Subcutaneous abdominal adipose tissue (tissue), 5 donors: ENCODE results near the gene IQCK.

ENCODE experiments used
- H3K27ac ChIP-seq: one replicate; pipeline ENCODE4 v1.7.0; 2013; ENCODE audit warnings: low read depth, mild to moderate bottlenecking, inconsistent platforms, low read length, moderate library complexity
- H3K27me3 ChIP-seq, 5 donors: one replicate each; pipeline ENCODE4 v1.7.0; 2013; ENCODE audit warnings: low read length in 5 of 5, inconsistent platforms in 1 of 5; ENCODE audit not compliant: control insufficient read depth in 5 of 5, insufficient read depth in 4 of 5
- H3K36me3 ChIP-seq, 5 donors: one replicate each; pipeline ENCODE4 v1.7.0; 2013; ENCODE audit warnings: low read length in 5 of 5; ENCODE audit not compliant: control insufficient read depth in 5 of 5, insufficient read depth in 5 of 5
- H3K4me1 ChIP-seq, 5 donors: one replicate each; pipeline ENCODE4 v1.7.0; 2013; ENCODE audit warnings: low read length in 5 of 5, mild to moderate bottlenecking in 3 of 5, moderate library complexity in 1 of 5; ENCODE audit not compliant: control insufficient read depth in 5 of 5, insufficient read depth in 5 of 5
- H3K4me3 ChIP-seq, 5 donors: one replicate each; pipeline ENCODE4 v1.7.0; 2013; ENCODE audit warnings: low read length in 5 of 5, low read depth in 1 of 5
- H3K9ac ChIP-seq, 5 donors: one replicate each; pipeline ENCODE4 v1.7.0; 2013; ENCODE audit warnings: low read length in 5 of 5, mild to moderate bottlenecking in 4 of 5, moderate library complexity in 3 of 5
- H3K9me3 ChIP-seq, 5 donors: one replicate each; pipeline ENCODE4 v1.7.0; 2013; ENCODE audit warnings: low read length in 5 of 5; ENCODE audit not compliant: control insufficient read depth in 5 of 5
- donor health status: healthy.
- donor health status: healthy.
- donor health status: healthy.
- donor health status: healthy.
- donor health status: healthy.

IQCK gene

GRCh38 chr16:19883296-19883965, 165.4 kb downstream of the IQCK start:
- peak overlapping the region; percentile 16 to 70 (median 30) for H3K9ac ChIP-seq

GRCh38 chr16:19883966-19884485, 166.0 kb downstream of the IQCK start:
- peak overlapping the region in 4 of 5 donors; percentile 30 to 71 (median 54) for H3K9ac ChIP-seq
- peak overlapping the region; percentile 57 to 83 (median 81) for H3K4me3 ChIP-seq
- H3K36me3 ChIP-seq, result peaks cover 0 to 6% (median 0%) of the 10 kb centered on the region in 5 donors
- H3K4me1 ChIP-seq, result peaks cover 2 to 55% (median 45%) of the 10 kb centered on the region in 5 donors
- H3K27me3 ChIP-seq, result peaks cover 0 to 17% (median 3%) of the 10 kb centered on the region in 5 donors
- H3K9me3 ChIP-seq, result no peaks in the 10 kb centered on the region
- peak overlapping the region; percentile 75 for H3K27ac ChIP-seq

More at GRCh38 chr16:19883296-19883965, 165.4 kb downstream of the IQCK start:
- Histone ChIP-seq H3K9me3 (no peaks in the 10 kb centered on the region), H3K27me3 (peaks cover 0 to 17% (median 3%) of the 10 kb centered on the region in 5 donors), H3K4me3 (peak overlapping the region; percentile 69 to 83 (median 81)), H3K4me1 (peaks cover 2 to 61% (median 45%) of the 10 kb centered on the region in 5 donors), H3K36me3 (peaks cover 0 to 6% (median 2%) of the 10 kb centered on the region in 5 donors), H3K27ac (peak overlapping the region; percentile 75)

DNA sequence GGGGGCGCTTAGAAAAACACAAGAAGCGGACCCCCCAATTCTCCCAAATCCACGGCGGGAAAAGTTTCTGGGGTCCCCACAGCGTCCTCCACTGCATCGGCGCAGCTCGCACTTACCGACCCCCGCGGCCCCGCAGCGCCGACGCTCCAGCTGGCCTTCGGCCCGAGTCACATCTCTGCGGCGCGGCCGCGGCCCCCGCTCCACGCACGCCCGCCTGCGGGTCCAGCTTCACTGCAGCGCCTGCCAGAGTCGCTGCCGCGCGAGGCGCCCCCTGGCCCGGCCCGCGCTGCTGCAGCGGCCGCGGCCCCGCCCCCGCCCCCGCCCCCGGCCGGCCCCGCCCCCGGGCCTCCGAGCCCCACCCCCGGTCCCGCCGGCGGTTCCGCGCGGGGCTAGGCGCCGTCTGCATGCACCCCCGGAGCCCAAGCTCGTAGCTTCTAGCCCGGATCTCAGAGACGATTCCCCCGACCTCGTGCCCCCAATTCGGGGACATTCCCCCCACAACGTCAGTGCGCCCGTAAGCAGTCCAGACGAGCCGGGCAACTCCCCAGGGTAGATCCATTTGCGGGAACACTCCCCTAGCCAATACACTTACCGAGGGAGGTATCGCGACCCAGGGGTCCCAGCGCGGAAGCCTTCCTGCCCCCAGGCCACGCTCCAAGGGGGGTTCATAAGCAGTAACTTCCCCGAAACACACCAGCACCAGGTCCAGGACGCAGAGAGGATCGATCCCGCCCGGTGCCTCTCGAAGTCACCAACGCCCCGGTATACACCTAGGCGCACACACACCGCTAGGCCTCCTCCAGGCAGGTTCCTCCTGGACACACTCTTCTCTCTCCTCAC, 166.8 kb downstream of the IQCK start, which contains the start of gene GPRC5B:
TSS of gene GPRC5B (minus strand) at position 238 of the 840 bp plus-strand sequence. CDS start 12,003 bp downstream, outside the sequence.
- Histone ChIP-seq H3K27me3 (peaks cover 0 to 19% (median 3%) of the 10 kb centered on the region in 5 donors), H3K27ac (peak within 1 kb of the TSS; percentile 75), H3K9ac (peak within 1 kb of the TSS; percentile 16 to 71 (median 49)), H3K4me1 (peaks cover 2 to 48% (median 45%) of the 10 kb centered on the region in 5 donors), H3K4me3 (peak within 1 kb of the TSS; percentile 71 to 83 (median 81)), H3K9me3 (no peaks in the 10 kb centered on the region), H3K36me3 (peaks cover 0 to under 1% (median 0%) of the 10 kb centered on the region in 5 donors)

DNA sequence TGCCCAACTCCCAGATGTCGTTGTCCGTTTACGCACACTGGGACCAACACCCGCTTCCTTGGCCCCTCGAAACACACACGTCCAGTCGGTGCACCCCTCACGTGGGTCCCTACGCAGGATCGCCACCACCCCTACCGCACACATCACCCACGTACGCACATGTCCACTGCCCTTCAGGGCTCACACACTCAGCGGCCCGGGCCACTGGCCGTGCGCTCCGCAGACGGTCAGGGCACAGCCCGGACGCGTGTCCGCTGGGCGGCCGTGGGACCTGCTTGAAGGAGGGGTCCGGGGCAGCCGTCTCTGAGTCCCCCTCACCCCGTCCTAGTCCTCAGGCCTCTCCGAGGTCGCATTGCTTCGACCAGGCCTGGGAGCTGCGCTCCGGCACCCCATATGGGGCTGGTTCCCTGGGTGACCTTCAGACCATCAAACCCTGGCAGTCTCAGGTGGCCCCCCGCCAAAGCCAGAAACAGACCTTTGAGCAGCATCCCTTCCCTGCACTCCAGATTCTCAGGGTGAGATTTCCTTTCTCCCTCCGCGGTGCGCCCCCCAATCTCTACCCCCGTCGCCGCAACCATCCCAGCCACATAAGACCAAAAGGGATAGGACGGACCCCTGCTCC, 167.5 kb downstream of the IQCK start:
- H3K4me3 ChIP-seq, result peak overlapping the region; percentile 65 to 83 (median 76)
- peaks cover 0 to under 1% (median 0%) of the 10 kb centered on the region in 5 donors for H3K9me3 ChIP-seq
- peaks cover under 1 to 46% (median 45%) of the 10 kb centered on the region in 5 donors for H3K4me1 ChIP-seq
- no peaks in the 10 kb centered on the region for H3K36me3 ChIP-seq
- H3K27me3 ChIP-seq, result peaks cover 0 to 19% (median 3%) of the 10 kb centered on the region in 5 donors
- H3K27ac ChIP-seq, result no peak overlapping the region
- H3K9ac ChIP-seq, result peak overlapping the region in 2 of 5 donors; percentile 49 to 68

GRCh38 chr16:19886073-19886941, 168.2 kb downstream of the IQCK start:
- Histone ChIP-seq H3K9me3 (peaks cover 0 to 6% (median 3%) of the 10 kb centered on the region in 5 donors), H3K9ac (no peak overlapping the region), H3K36me3 (no peaks in the 10 kb centered on the region), H3K27me3 (peaks cover 0 to 19% (median 3%) of the 10 kb centered on the region in 5 donors), H3K4me1 (peaks cover 0 to 46% (median 38%) of the 10 kb centered on the region in 5 donors), H3K4me3 (peak overlapping the region; percentile 46 to 83 (median 76)), H3K27ac (no peak overlapping the region)

- Histone ChIP-seq H3K4me3 (no peak overlapping the region), H3K9me3 (peaks cover 0 to 6% (median 3%) of the 10 kb centered on the region in 5 donors), H3K27ac (no peak overlapping the region), H3K27me3 (peaks cover 0 to 15% (median 0%) of the 10 kb centered on the region in 5 donors), H3K4me1 (peaks cover 0 to 25% (median 20%) of the 10 kb centered on the region in 5 donors), H3K9ac (no peak overlapping the region), H3K36me3 (no peaks in the 10 kb centered on the region)
These were observed 170.8 kb downstream of the IQCK start for GRCh38 chr16:19888834-19889233.

GRCh38 chr16:19890901-19891300, 172.8 kb downstream of the IQCK start:
- H3K9me3 ChIP-seq, result peaks cover 0 to 6% (median 3%) of the 10 kb centered on the region in 5 donors
- no peak overlapping the region for H3K9ac ChIP-seq
- peaks cover 0 to 7% (median 6%) of the 10 kb centered on the region in 5 donors for H3K4me1 ChIP-seq
- no peak overlapping the region for H3K27ac ChIP-seq
- H3K4me3 ChIP-seq, result no peak overlapping the region
- peaks cover 0 to 5% (median under 1%) of the 10 kb centered on the region in 5 donors for H3K27me3 ChIP-seq
- H3K36me3 ChIP-seq, result no peaks in the 10 kb centered on the region

GRCh38 chr16:19892902-19893301, 174.8 kb downstream of the IQCK start:
- Histone ChIP-seq H3K9ac (no peak overlapping the region), H3K4me3 (no peak overlapping the region)

More at GRCh38 chr16:19892902-19893301, 174.8 kb downstream of the IQCK start:
- no peaks in the 10 kb centered on the region for H3K4me1 ChIP-seq
- peaks cover 0 to 10% (median 0%) of the 10 kb centered on the region in 5 donors for H3K27me3 ChIP-seq
- H3K36me3 ChIP-seq, result no peaks in the 10 kb centered on the region
- peaks cover 0 to 6% (median 3%) of the 10 kb centered on the region in 5 donors for H3K9me3 ChIP-seq
- H3K27ac ChIP-seq, result no peak overlapping the region
